DOHH2 (cell line): Measurements from ENCODE around the gene CTNS.

Experiments used
- H3F3A ChIP-seq: fragments of 200-600 bp; sonication (generic), shearing (Covaris generic); 2 replicates; pipeline ENCODE4 v1.6.0; 2016; ENCODE audit warnings: antibody characterized with exemption, mild to moderate bottlenecking; ENCODE audit not compliant: control insufficient read depth, insufficient read depth
- H3K27ac ChIP-seq: fragments of 200-600 bp; sonication (generic); 2 replicates; pipeline ENCODE4 v1.5.1; 2014; ENCODE audit warnings: low read depth, mild to moderate bottlenecking, low read length, moderate library complexity
- H3K27me3 ChIP-seq: fragments of 200-600 bp; sonication (generic); 2 replicates; pipeline ENCODE4 v1.6.1; 2014; ENCODE audit warnings: mild to moderate bottlenecking, low read length, mixed read lengths; ENCODE audit not compliant: control insufficient read depth
- H3K36me3 ChIP-seq: fragments of 200-600 bp; sonication (generic); 2 replicates; pipeline ENCODE4 v1.6.1; 2014; ENCODE audit warnings: mild to moderate bottlenecking, low read length, moderate library complexity, mixed read lengths; ENCODE audit not compliant: control insufficient read depth
- H3K4me1 ChIP-seq: fragments of 200-600 bp; sonication (generic); 2 replicates; pipeline ENCODE4 v1.6.1; 2014; ENCODE audit warnings: mild to moderate bottlenecking, low read length, mixed read lengths; ENCODE audit not compliant: control insufficient read depth
- H3K4me2 ChIP-seq: fragments of 200-600 bp; sonication (generic); 2 replicates; pipeline ENCODE4 v1.6.0; 2014; ENCODE audit warnings: mild to moderate bottlenecking, low read length, moderate library complexity
- H3K4me3 ChIP-seq: fragments of 200-600 bp; sonication (generic); 2 replicates; pipeline ENCODE4 v1.5.1; 2014; ENCODE audit warnings: mild to moderate bottlenecking, low read length, mixed read lengths
- H3K79me2 ChIP-seq: fragments of 200-600 bp; sonication (generic); 2 replicates; pipeline ENCODE4 v1.6.1; 2014; ENCODE audit warnings: mild to moderate bottlenecking, low read length, mixed read lengths; ENCODE audit not compliant: control insufficient read depth
- H3K9me2 ChIP-seq: fragments of 200-600 bp; sonication (generic); replicated peaks from 2 replicates; pipeline ENCODE4 v1.6.1; 2014; ENCODE audit warnings: mild to moderate bottlenecking, low read length, mixed read lengths; ENCODE audit not compliant: control insufficient read depth
- H3K9me3 ChIP-seq: fragments of 200-600 bp; sonication (generic); 2 replicates; pipeline ENCODE4 v1.6.1; 2014; ENCODE audit warnings: antibody characterized with exemption, low read length, mixed read lengths; ENCODE audit not compliant: control insufficient read depth, insufficient read depth
- H4K20me1 ChIP-seq: fragments of 200-600 bp; sonication (generic); 2 replicates; pipeline ENCODE4 v1.6.0; 2014; ENCODE audit warnings: low read depth, mild to moderate bottlenecking, antibody characterized with exemption, low read length, moderate library complexity; ENCODE audit not compliant: control insufficient read depth, insufficient read depth
- CTCF ChIP-seq: fragments of 200-600 bp; sonication (generic); IDR thresholded peaks from one replicate; pipeline ENCODE4 v1.5.1; 2014; ENCODE audit warnings: antibody characterized with exemption, mild to moderate bottlenecking, low read depth, low read length; ENCODE audit not compliant: poor library complexity, severe bottlenecking
- EZH2phosphoT487 ChIP-seq: fragments of 200-600 bp; sonication (generic); IDR thresholded peaks from 2 replicates; pipeline ENCODE4 v1.6.1; 2017; ENCODE audit warnings: borderline replicate concordance, mild to moderate bottlenecking, antibody characterized with exemption, low read length, moderate library complexity, mixed read lengths

CTNS gene

GRCh38 chr17:3689262-3690093 is 52.9 kb downstream of the CTNS start:
- no peaks in the 10 kb centered on the region for H3K27me3 ChIP-seq
- H3K27ac ChIP-seq: peak overlapping the region; percentile 89
- H4K20me1 ChIP-seq: peaks cover 5% of the 10 kb centered on the region; the same call in 1 of the 2 replicates
- no peaks in the 10 kb centered on the region for H3K9me3 ChIP-seq
- H3K4me2 ChIP-seq: peak overlapping the region; percentile 75
- H3K36me3 ChIP-seq: peaks cover 58% of the 10 kb centered on the region
- peaks cover 70% of the 10 kb centered on the region for H3K4me1 ChIP-seq
- H3F3A ChIP-seq: peaks cover 20% of the 10 kb centered on the region
- no peaks in the 10 kb centered on the region for H3K9me2 ChIP-seq
- TF ChIP-seq CTCF (no peak), EZH2phosphoT487 (no peak)
- H3K79me2 ChIP-seq: peaks cover 56% of the 10 kb centered on the region
- peak overlapping the region; percentile 32 for H3K4me3 ChIP-seq

- TF ChIP-seq CTCF (no peak), EZH2phosphoT487 (no peak)
- Histone ChIP-seq H3K9me3 (no peaks in the 10 kb centered on the region), H3K4me1 (peaks cover 63% of the 10 kb centered on the region), H3K27ac (peak overlapping the region; percentile 89), H4K20me1 (peaks cover 5% of the 10 kb centered on the region; the same call in 1 of the 2 replicates), H3K4me2 (peak overlapping the region; percentile 75), H3F3A (peaks cover 13% of the 10 kb centered on the region), H3K4me3 (peak overlapping the region; percentile 32), H3K79me2 (peaks cover 63% of the 10 kb centered on the region), H3K27me3 (no peaks in the 10 kb centered on the region), H3K9me2 (no peaks in the 10 kb centered on the region), H3K36me3 (peaks cover 59% of the 10 kb centered on the region)
These were observed 53.6 kb downstream of the CTNS start for GRCh38 chr17:3690094-3690715.

DNA sequence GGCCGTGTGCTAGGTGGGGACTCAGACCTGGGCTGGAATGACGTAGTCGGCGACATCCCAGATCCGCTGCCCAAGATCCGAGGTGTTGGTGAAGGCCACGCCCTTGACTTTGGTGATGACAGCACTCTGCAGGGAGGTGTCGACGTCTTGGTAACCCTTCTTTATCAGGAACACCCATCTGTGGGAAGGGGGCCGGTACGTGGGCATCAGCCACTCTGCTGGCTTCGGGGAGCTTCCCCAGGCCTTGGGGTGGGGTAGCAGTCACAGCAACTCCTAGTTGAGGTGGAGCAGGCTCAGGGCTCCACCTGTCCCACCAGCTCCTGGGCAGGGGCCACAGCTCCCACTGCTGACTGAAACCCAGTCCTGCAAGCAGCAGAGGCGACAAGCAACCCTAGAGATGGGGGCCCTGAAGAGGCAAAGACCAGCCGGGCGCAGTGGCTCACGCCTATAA is 55.1 kb downstream of the CTNS start:
- TF ChIP-seq EZH2phosphoT487: no peak
- peak; percentile 36 for TF ChIP-seq CTCF
- no peaks in the 10 kb centered on the region for H3K9me3 ChIP-seq
- H3K27ac ChIP-seq: peak overlapping the region; percentile 89
- H3K4me2 ChIP-seq: peak overlapping the region; percentile 75
- H3K4me1 ChIP-seq: peaks cover 64% of the 10 kb centered on the region
- H3K9me2 ChIP-seq: no peaks in the 10 kb centered on the region
- H4K20me1 ChIP-seq: peaks cover 5% of the 10 kb centered on the region; the same call in 1 of the 2 replicates
- peak overlapping the region; percentile 32 for H3K4me3 ChIP-seq
- H3F3A ChIP-seq: peaks cover 11% of the 10 kb centered on the region
- H3K79me2 ChIP-seq: peaks cover 71% of the 10 kb centered on the region
- H3K36me3 ChIP-seq: peaks cover 63% of the 10 kb centered on the region
- no peaks in the 10 kb centered on the region for H3K27me3 ChIP-seq
